Measurements from ENCODE around the gene IL13.

GRCh38 chr5:132668706-132669454 is 10.9 kb downstream of the IL13 start:
- TF ChIP-seq CTCF (conservative IDR thresholded peaks at IDR 0.05) (no peak), ZFX (IDR thresholded peaks at IDR 0.05) (no peak)
